ENCODE data around the gene DMXL2. TPM values are rescaled to one million over a fixed set of nuclear protein-coding genes. Genes with fewer than 3 reads are reported as not detected.

The DMXL2 gene
- total and polyA plus RNA-seq, 9 of the 15 experiments (the other 6 are each of a cell fraction or from before 2014, with no cell fraction given) = 9.3 to 57.7 (median 30.7) TPM

DNA sequence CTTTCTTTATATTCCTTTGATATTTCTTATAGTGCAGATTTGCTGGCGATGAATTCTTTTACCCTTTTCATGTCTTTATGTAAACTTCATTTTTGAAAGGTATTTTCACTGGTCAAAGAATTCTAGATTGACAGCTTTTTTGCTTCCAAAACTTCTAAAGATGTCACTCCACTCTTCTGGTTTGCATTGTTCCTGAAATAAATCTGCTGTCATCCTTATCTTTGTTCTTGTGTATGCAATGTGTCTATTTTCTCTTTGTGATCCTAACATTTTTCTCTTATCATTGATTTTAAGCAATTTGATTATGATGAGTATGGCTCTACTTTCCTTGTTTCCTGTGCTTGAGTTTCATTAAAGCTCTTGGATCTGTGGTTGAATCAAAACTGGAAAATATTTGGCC lies 177.8 kb downstream of the DMXL2 start (continued):
- TF ChIP-seq, protein P1, sequence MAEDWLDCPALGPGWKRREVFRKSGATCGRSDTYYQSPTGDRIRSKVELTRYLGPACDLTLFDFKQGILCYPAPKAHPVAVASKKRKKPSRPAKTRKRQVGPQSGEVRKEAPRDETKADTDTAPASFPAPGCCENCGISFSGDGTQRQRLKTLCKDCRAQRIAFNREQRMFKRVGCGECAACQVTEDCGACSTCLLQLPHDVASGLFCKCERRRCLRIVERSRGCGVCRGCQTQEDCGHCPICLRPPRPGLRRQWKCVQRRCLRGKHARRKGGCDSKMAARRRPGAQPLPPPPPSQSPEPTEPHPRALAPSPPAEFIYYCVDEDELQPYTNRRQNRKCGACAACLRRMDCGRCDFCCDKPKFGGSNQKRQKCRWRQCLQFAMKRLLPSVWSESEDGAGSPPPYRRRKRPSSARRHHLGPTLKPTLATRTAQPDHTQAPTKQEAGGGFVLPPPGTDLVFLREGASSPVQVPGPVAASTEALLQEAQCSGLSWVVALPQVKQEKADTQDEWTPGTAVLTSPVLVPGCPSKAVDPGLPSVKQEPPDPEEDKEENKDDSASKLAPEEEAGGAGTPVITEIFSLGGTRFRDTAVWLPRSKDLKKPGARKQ (CRISPR knock-in tag; IDR thresholded peaks at IDR 0.05) = no peak
- TF ChIP-seq, protein P2, sequence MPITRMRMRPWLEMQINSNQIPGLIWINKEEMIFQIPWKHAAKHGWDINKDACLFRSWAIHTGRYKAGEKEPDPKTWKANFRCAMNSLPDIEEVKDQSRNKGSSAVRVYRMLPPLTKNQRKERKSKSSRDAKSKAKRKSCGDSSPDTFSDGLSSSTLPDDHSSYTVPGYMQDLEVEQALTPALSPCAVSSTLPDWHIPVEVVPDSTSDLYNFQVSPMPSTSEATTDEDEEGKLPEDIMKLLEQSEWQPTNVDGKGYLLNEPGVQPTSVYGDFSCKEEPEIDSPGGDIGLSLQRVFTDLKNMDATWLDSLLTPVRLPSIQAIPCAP (CRISPR knock-in tag; IDR thresholded peaks at IDR 0.05; ENCODE audit: borderline replicate concordance) = no peak
- TF ChIP-seq NUFIP1 (IDR thresholded peaks at IDR 0.05; ENCODE audit: partially characterized antibody) (no peak), ZNF507 (tag; conservative IDR thresholded peaks at IDR 0.05) (no peak), POLR2B (IDR thresholded peaks at IDR 0.05; ENCODE audit: low read depth, partially characterized antibody) (no peak), SOX6 (IDR thresholded peaks at IDR 0.05) (peak; percentile 22; the same call in 1 of the 2 replicates), ZNF41 (CRISPR knock-in tag; conservative IDR thresholded peaks at IDR 0.05) (no peak), MEIS2 (IDR thresholded peaks at IDR 0.05; ENCODE audit: partially characterized antibody) (peak; percentile 4), ZNF143 (CRISPR knock-in tag; IDR thresholded peaks at IDR 0.05) (no peak), CHCHD3 (CRISPR knock-in tag; IDR thresholded peaks at IDR 0.05) (no peak)
- TF ChIP-seq, protein P3, sequence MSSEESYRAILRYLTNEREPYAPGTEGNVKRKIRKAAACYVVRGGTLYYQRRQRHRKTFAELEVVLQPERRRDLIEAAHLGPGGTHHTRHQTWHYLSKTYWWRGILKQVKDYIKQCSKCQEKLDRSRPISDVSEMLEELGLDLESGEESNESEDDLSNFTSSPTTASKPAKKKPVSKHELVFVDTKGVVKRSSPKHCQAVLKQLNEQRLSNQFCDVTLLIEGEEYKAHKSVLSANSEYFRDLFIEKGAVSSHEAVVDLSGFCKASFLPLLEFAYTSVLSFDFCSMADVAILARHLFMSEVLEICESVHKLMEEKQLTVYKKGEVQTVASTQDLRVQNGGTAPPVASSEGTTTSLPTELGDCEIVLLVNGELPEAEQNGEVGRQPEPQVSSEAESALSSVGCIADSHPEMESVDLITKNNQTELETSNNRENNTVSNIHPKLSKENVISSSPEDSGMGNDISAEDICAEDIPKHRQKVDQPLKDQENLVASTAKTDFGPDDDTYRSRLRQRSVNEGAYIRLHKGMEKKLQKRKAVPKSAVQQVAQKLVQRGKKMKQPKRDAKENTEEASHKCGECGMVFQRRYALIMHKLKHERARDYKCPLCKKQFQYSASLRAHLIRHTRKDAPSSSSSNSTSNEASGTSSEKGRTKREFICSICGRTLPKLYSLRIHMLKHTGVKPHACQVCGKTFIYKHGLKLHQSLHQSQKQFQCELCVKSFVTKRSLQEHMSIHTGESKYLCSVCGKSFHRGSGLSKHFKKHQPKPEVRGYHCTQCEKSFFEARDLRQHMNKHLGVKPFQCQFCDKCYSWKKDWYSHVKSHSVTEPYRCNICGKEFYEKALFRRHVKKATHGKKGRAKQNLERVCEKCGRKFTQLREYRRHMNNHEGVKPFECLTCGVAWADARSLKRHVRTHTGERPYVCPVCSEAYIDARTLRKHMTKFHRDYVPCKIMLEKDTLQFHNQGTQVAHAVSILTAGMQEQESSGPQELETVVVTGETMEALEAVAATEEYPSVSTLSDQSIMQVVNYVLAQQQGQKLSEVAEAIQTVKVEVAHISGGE (CRISPR knock-in tag; IDR thresholded peaks at IDR 0.05) = no peak
